Smooth muscle cell (in vitro differentiated cells): ENCODE measurements around the gene IQGAP1. TPM values are rescaled to one million over a fixed set of nuclear protein-coding genes. Genes with fewer than 3 reads are reported as not detected.

Source experiments
- DNase-seq: peaks from one replicate; lab custom pipeline; 2025; ENCODE audit not compliant: unreplicated experiment; lab: John Stamatoyannopoulos, UW
- H2AFZ ChIP-seq: fragments of 200-600 bp; sonication (generic); 2 replicates; pipeline ENCODE4 v1.6.0; 2016; ENCODE audit warnings: antibody characterized with exemption, low read depth, mild to moderate bottlenecking
- H3F3A ChIP-seq: fragments of 200-600 bp; sonication (generic); 2 replicates; pipeline ENCODE4 v1.6.0; 2017; ENCODE audit warnings: antibody characterized with exemption, low read depth
- H3K27ac ChIP-seq: fragments of 200-600 bp; sonication (generic); 2 replicates; pipeline ENCODE4 v1.5.1; 2016; ENCODE audit warnings: low read depth, mild to moderate bottlenecking
- H3K27me3 ChIP-seq: fragments of 200-600 bp; sonication (generic); 2 replicates; pipeline ENCODE4 v1.6.1; 2016; ENCODE audit warnings: low read depth, mild to moderate bottlenecking
- H3K36me3 ChIP-seq: fragments of 200-600 bp; sonication (generic); 2 replicates; pipeline ENCODE4 v1.5.1; 2016; ENCODE audit warnings: low read depth
- H3K4me1 ChIP-seq: fragments of 200-600 bp; sonication (generic); 2 replicates; pipeline ENCODE4 v1.5.1; 2016; ENCODE audit warnings: low read depth
- H3K4me2 ChIP-seq: fragments of 200-600 bp; sonication (generic); 2 replicates; pipeline ENCODE4 v1.6.0; 2016; ENCODE audit warnings: mild to moderate bottlenecking
- H3K4me3 ChIP-seq: fragments of 200-600 bp; sonication (generic); 2 replicates; pipeline ENCODE4 v1.5.1; 2016; ENCODE audit warnings: mild to moderate bottlenecking
- H3K79me2 ChIP-seq: fragments of 200-600 bp; sonication (generic); 2 replicates; pipeline ENCODE4 v1.6.0; 2016; ENCODE audit warnings: low read depth, mild to moderate bottlenecking
- H3K9ac ChIP-seq: fragments of 200-600 bp; sonication (generic); 2 replicates; pipeline ENCODE4 v1.6.0; 2016; ENCODE audit warnings: low read depth
- H3K9me3 ChIP-seq: fragments of 200-600 bp; sonication (generic); replicated peaks from 2 replicates; pipeline ENCODE4 v1.5.1; 2016; ENCODE audit warnings: low read depth
- H4K20me1 ChIP-seq: fragments of 200-600 bp; sonication (generic); 2 replicates; pipeline ENCODE4 v1.6.0; 2016; ENCODE audit warnings: low read depth
- WGBS: methylation state at CpG from one replicate; pipeline ENCODE4 v1.1.7; 2016; ENCODE audit warnings: low lambda C conversion rate; 5-methylcytosine and 5-hydroxymethylcytosine counted together
- polyA plus RNA-seq: library from polyadenylated mRNA; unstranded; fragments of >200 nt; fragmentation: Nextera tagmentation; extraction: Ambion mirVana; gene quantifications from 2 replicates; pipeline ENCODE4 v1.2.1, GENCODE V29; 2016
- total RNA-seq: library from RNA; depleted of rRNA; stranded (reverse); fragments of >200 nt; gene quantifications from 2 replicates; pipeline ENCODE4 v1.2.3, GENCODE V29; 2014
- TF ChIP-seq, protein P1 (sequence below): fragments of 200-600 bp; sonication (generic); IDR thresholded peaks from 2 replicates; pipeline ENCODE4 v1.5.1; 2017; ENCODE audit warnings: borderline replicate concordance, mild to moderate bottlenecking, antibody characterized with exemption; ENCODE audit not compliant: insufficient read depth, poor library complexity, severe bottlenecking

Gene IQGAP1
- total and polyA plus RNA-seq, 2 experiments from 2014 or later: 59.3 to 185 TPM

DNA sequence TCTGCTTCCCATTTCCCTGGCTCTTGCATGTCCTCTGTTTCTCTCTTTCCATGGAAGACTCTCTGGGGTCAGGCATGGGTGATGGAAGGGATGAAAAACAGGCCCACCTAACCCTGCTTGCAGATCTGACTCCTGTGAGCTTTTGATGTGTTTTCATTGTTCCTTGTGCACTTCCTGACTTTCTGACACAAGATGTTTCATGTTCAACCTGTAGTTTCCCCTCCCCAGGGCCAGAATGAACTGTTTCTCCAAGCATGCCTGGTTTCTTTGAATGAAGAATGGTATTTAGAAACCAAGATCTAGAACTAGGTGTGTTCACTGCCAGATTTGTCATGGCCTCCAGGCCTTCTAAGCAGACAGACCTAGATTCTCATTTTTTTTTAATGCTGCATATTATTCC is 105.6 kb downstream of the IQGAP1 start:
- Histone ChIP-seq H3K79me2 (no peaks in the 10 kb centered on the region), H3K9me3 (no peaks in the 10 kb centered on the region), H3K4me1 (no peaks in the 10 kb centered on the region), H3K27me3 (no peaks in the 10 kb centered on the region), H3K27ac (no peak overlapping the region), H2AFZ (no peak overlapping the region), H3K4me2 (no peak overlapping the region), H4K20me1 (no peaks in the 10 kb centered on the region), H3F3A (peaks cover 3% of the 10 kb centered on the region), H3K4me3 (no peak overlapping the region), H3K36me3 (peaks cover 32% of the 10 kb centered on the region), H3K9ac (no peak overlapping the region)
- DNase-seq: no peak
- TF ChIP-seq, protein P1, sequence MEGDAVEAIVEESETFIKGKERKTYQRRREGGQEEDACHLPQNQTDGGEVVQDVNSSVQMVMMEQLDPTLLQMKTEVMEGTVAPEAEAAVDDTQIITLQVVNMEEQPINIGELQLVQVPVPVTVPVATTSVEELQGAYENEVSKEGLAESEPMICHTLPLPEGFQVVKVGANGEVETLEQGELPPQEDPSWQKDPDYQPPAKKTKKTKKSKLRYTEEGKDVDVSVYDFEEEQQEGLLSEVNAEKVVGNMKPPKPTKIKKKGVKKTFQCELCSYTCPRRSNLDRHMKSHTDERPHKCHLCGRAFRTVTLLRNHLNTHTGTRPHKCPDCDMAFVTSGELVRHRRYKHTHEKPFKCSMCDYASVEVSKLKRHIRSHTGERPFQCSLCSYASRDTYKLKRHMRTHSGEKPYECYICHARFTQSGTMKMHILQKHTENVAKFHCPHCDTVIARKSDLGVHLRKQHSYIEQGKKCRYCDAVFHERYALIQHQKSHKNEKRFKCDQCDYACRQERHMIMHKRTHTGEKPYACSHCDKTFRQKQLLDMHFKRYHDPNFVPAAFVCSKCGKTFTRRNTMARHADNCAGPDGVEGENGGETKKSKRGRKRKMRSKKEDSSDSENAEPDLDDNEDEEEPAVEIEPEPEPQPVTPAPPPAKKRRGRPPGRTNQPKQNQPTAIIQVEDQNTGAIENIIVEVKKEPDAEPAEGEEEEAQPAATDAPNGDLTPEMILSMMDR: no peak

DNA sequence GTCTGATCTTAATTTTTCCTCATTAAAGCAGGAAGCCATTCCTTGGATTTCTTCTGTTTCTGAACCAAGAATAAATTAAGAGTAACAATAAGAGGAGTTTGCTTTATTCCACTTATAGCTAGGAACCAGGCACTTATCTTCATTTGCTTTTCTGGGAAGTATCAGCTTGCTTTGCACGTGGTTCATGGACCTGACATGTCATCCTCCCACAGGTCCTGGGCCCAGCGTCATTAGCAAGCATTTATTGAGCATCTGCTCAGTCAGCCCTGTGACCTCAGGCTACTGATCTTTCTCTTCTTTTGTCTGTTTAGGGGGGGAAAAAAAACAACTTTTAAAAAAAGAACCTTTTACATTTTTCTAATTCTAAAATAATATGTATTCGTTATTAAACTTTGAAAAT is 107.0 kb downstream of the IQGAP1 start:
- H3K27ac ChIP-seq: no peak overlapping the region
- no peaks in the 10 kb centered on the region for H4K20me1 ChIP-seq
- H3K9ac ChIP-seq: no peak overlapping the region
- peaks cover 42% of the 10 kb centered on the region for H3K36me3 ChIP-seq
- WGBS: 64% methylated on average over 3 of the region's 3 CpGs
- no peaks in the 10 kb centered on the region for H3K9me3 ChIP-seq
- no peaks in the 10 kb centered on the region for H3K4me1 ChIP-seq
- H3K27me3 ChIP-seq: no peaks in the 10 kb centered on the region
- no peak overlapping the region for H2AFZ ChIP-seq
- H3K79me2 ChIP-seq: no peaks in the 10 kb centered on the region
- H3K4me2 ChIP-seq: no peak overlapping the region
- TF ChIP-seq, protein P1: no peak
- DNase-seq: no peak
- peaks cover 3% of the 10 kb centered on the region for H3F3A ChIP-seq
- H3K4me3 ChIP-seq: no peak overlapping the region

DNA sequence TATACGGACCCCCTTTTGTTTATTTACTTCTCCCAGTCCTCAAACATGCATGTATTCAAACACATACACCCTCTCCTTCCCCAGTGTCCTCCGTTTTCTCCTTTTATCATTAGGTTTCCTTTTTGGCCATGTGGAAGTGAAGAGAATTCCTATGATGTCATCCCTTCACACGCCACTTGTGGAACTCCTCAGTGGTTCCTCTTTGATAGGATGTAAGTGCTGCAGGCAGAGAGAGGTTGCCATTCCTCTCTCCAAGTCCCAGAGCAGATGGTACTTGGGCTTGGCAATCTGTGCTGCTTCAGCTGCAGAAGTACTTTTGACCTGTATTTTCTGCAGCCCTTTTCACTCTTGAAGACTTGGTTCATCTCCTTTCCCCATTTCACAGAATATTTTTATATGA is 108.7 kb downstream of the IQGAP1 start:
- TF ChIP-seq, protein P1: no peak
- Histone ChIP-seq H3F3A (peaks cover 3% of the 10 kb centered on the region), H2AFZ (no peak overlapping the region), H3K27ac (no peak overlapping the region), H4K20me1 (no peaks in the 10 kb centered on the region), H3K4me3 (no peak overlapping the region), H3K9me3 (no peaks in the 10 kb centered on the region), H3K27me3 (no peaks in the 10 kb centered on the region), H3K36me3 (peaks cover 48% of the 10 kb centered on the region), H3K4me1 (no peaks in the 10 kb centered on the region), H3K4me2 (no peak overlapping the region), H3K9ac (no peak overlapping the region), H3K79me2 (no peaks in the 10 kb centered on the region)
- no peak for DNase-seq
- 81% methylated on average over 3 of the region's 3 CpGs for WGBS

DNA sequence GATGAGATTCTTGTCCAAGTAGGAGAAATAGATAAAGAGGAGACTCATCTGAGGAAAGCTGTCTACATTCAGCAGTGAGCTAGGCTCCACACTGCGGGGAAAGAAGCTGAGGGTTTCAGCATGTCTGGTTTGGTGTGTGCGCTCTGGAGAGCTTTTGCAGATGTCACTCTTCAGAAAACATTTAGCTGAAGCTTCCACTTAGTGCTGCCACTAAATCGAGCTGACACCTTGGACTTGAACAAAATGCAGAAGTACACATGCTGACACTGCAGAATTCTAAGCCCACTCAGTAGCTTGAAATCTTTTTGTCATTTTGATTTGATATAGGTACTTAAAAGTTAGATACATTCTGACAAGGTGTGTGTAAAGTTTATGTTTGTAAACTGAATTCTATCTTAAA is 109.3 kb downstream of the IQGAP1 start:
- H3F3A ChIP-seq: peaks cover 3% of the 10 kb centered on the region
- H3K9me3 ChIP-seq: no peaks in the 10 kb centered on the region
- H3K4me1 ChIP-seq: no peaks in the 10 kb centered on the region
- no peak for DNase-seq
- TF ChIP-seq, protein P1: no peak
- WGBS: 88% methylated on average over 3 of the region's 3 CpGs
- H3K9ac ChIP-seq: no peak overlapping the region
- H3K27me3 ChIP-seq: no peaks in the 10 kb centered on the region
- H3K36me3 ChIP-seq: peaks cover 47% of the 10 kb centered on the region
- no peaks in the 10 kb centered on the region for H4K20me1 ChIP-seq
- H3K4me2 ChIP-seq: no peak overlapping the region
- H3K79me2 ChIP-seq: no peaks in the 10 kb centered on the region
- H3K4me3 ChIP-seq: no peak overlapping the region
- H2AFZ ChIP-seq: no peak overlapping the region
- no peak overlapping the region for H3K27ac ChIP-seq
